Liver (tissue), 9 donors: ENCODE data around the gene ATXN7L1. TPM values are rescaled to one million over a fixed set of nuclear protein-coding genes. Genes with fewer than 3 reads are reported as not detected.

Experiments
- DNase-seq: peaks from one replicate; pipeline ENCODE4 v3.0.0-alpha.2; 2017; ENCODE audit warnings: low spot score
- H3K27ac ChIP-seq, 2 donors: one replicate each; pipeline ENCODE4 v1.7.0; 2013; ENCODE audit warnings: inconsistent platforms in 2 of 2, low read length in 2 of 2, control low read depth in 1 of 2, low read depth in 1 of 2, mild to moderate bottlenecking in 1 of 2
- H3K27me3 ChIP-seq, 4 donors: one replicate each; pipeline versions ENCODE4 v1.6.1 to v1.7.0; 2013; ENCODE audit warnings: low read length in 3 of 4, inconsistent platforms in 1 of 4, mild to moderate bottlenecking in 1 of 4, moderate library complexity in 1 of 4; ENCODE audit not compliant: control insufficient read depth in 4 of 4, insufficient read depth in 4 of 4
- H3K36me3 ChIP-seq, 4 donors: one replicate each; pipeline versions ENCODE4 v1.6.1 to v1.7.0; 2013; ENCODE audit warnings: low read length in 3 of 4, mild to moderate bottlenecking in 3 of 4, low read depth in 1 of 4, moderate library complexity in 1 of 4; ENCODE audit not compliant: control insufficient read depth in 4 of 4, insufficient read depth in 3 of 4
- H3K4me1 ChIP-seq, 4 donors: one replicate each; pipeline versions ENCODE4 v1.6.1 to v1.7.0; 2013; ENCODE audit warnings: low read length in 3 of 4, mild to moderate bottlenecking in 3 of 4, moderate library complexity in 1 of 4; ENCODE audit not compliant: control insufficient read depth in 4 of 4, insufficient read depth in 4 of 4
- H3K4me3 ChIP-seq, 3 donors: one replicate each; pipeline versions ENCODE4 v1.6.1 to v1.7.0; 2013; ENCODE audit warnings: low read length in 3 of 3, control low read depth in 1 of 3, low read depth in 1 of 3, mild to moderate bottlenecking in 1 of 3
- H3K9ac ChIP-seq, 2 donors: one replicate each; pipeline ENCODE4 v1.7.0; 2013; ENCODE audit warnings: low read length in 2 of 2, mild to moderate bottlenecking in 2 of 2, moderate library complexity in 2 of 2, control low read depth in 1 of 2, low read depth in 1 of 2
- H3K9me3 ChIP-seq, 4 donors: one replicate each; pipeline versions ENCODE4 v1.6.1 to v1.7.0; 2013; ENCODE audit warnings: low read length in 3 of 4; ENCODE audit not compliant: control insufficient read depth in 4 of 4
- ATF3 ChIP-seq: IDR thresholded peaks from 2 replicates; pipeline ENCODE4 v1.6.1; 2016; ENCODE audit warnings: antibody characterized with exemption
- CTCF ChIP-seq: fragments of 150-350 bp; IDR thresholded peaks from 2 replicates; pipeline ENCODE4 v1.5.1; 2017; ENCODE audit warnings: improper control_type of control experiment, low read depth, low read length; ENCODE audit not compliant: missing input control
- EGR1 ChIP-seq, 2 donors: IDR thresholded peaks; 2 replicates each; pipeline ENCODE4 v1.6.1; 2016 to 2018; ENCODE audit warnings: antibody characterized with exemption in 2 of 2, low read depth in 2 of 2
- FOXA1 ChIP-seq: IDR thresholded peaks from 2 replicates; pipeline ENCODE4 v1.6.1; 2016; ENCODE audit warnings: antibody characterized with exemption
- FOXA2 ChIP-seq: IDR thresholded peaks from 2 replicates; pipeline ENCODE4 v1.6.1; 2016; ENCODE audit warnings: antibody characterized with exemption
- GABPA ChIP-seq, 2 donors: IDR thresholded peaks in 1 of 2; conservative IDR thresholded peaks in 1 of 2; 2 replicates each; pipeline ENCODE4 v1.6.1; 2016; ENCODE audit warnings: antibody characterized with exemption in 2 of 2, mild to moderate bottlenecking in 1 of 2, moderate library complexity in 1 of 2
- HNF4A ChIP-seq, 2 donors: conservative IDR thresholded peaks; 2 replicates each; pipeline ENCODE4 v1.6.1; 2016; ENCODE audit warnings: antibody characterized with exemption in 2 of 2, mild to moderate bottlenecking in 2 of 2
- HNF4G ChIP-seq: IDR thresholded peaks from 2 replicates; pipeline ENCODE4 v1.6.1; 2016; ENCODE audit warnings: antibody characterized with exemption
- JUND ChIP-seq, 2 donors: IDR thresholded peaks; 2 replicates each; pipeline ENCODE4 v1.6.1; 2016; ENCODE audit warnings: antibody characterized with exemption in 2 of 2
- MAX ChIP-seq: IDR thresholded peaks from 2 replicates; pipeline ENCODE4 v1.6.1; 2016; ENCODE audit warnings: antibody characterized with exemption
- NR2F2 ChIP-seq: IDR thresholded peaks from 2 replicates; pipeline ENCODE4 v1.6.1; 2016; ENCODE audit warnings: antibody characterized with exemption
- RAD21 ChIP-seq, 2 donors: IDR thresholded peaks; 2 replicates each; pipeline ENCODE4 v1.6.1; 2016; ENCODE audit warnings: antibody characterized with exemption in 2 of 2, mild to moderate bottlenecking in 2 of 2
- REST ChIP-seq: IDR thresholded peaks from 2 replicates; pipeline ENCODE4 v1.6.1; 2016; ENCODE audit warnings: antibody characterized with exemption, mild to moderate bottlenecking
- RXRA ChIP-seq, 2 donors: IDR thresholded peaks; 2 replicates each; pipeline ENCODE4 v1.6.1; 2017 to 2018; ENCODE audit warnings: antibody characterized with exemption in 2 of 2, mild to moderate bottlenecking in 1 of 2
- SP1 ChIP-seq: IDR thresholded peaks from 2 replicates; pipeline ENCODE4 v1.6.1; 2018; ENCODE audit warnings: antibody characterized with exemption, mild to moderate bottlenecking
- TAF1 ChIP-seq: conservative IDR thresholded peaks from 2 replicates; pipeline ENCODE4 v1.6.1; 2016; ENCODE audit warnings: antibody characterized with exemption, mild to moderate bottlenecking
- YY1 ChIP-seq: IDR thresholded peaks from 2 replicates; pipeline ENCODE4 v1.6.1; 2016; ENCODE audit warnings: antibody characterized with exemption, mild to moderate bottlenecking
- ZBTB33 ChIP-seq: IDR thresholded peaks from 2 replicates; pipeline ENCODE4 v1.6.1; 2016; ENCODE audit warnings: antibody characterized with exemption
- WGBS: extraction: QIAGEN DNeasy Blood & Tissue Kit; methylation state at CpG from one replicate; pipeline ENCODE4 v1.1.7; 2013; 5-methylcytosine and 5-hydroxymethylcytosine counted together
- polyA plus RNA-seq, 2 donors: library from polyadenylated mRNA; stranded (reverse) in 1 of 2; unstranded in 1 of 2; fragments of 200-250 nt in 1 of 2; fragments of >200 nt in 1 of 2; fragmentation: Nextera tagmentation in 1 of 2; extraction: Ambion mirVana in 1 of 2; gene quantifications; one replicate each; pipeline versions ENCODE4 v1.2.1 to v1.2.3, GENCODE V29; 2013 to 2015
- total RNA-seq, 2 donors: library from RNA; depleted of rRNA; stranded (reverse); fragments of >200 nt; gene quantifications; one replicate each; pipeline ENCODE4 v1.2.3, GENCODE V29; 2014
- donor health status: healthy.
- donor health status: healthy.
- donor health status: healthy.
- donor health status: healthy.
- donor health status: healthy.

Gene ATXN7L1
- total and polyA plus RNA-seq, 4 donors: 2.1 to 7.4 (median 5.3) TPM

- peaks cover 0 to 3% (median 0%) of the 10 kb centered on the region in 4 donors for H3K36me3 ChIP-seq
- peaks cover 0 to 2% (median 0%) of the 10 kb centered on the region in 4 donors for H3K9me3 ChIP-seq
- no peak overlapping the region for H3K4me3 ChIP-seq
- no peak for DNase-seq
- H3K27ac ChIP-seq: no peak overlapping the region
- WGBS: 94% methylated on average over 5 of the region's 5 CpGs
- H3K27me3 ChIP-seq: no peaks in the 10 kb centered on the region
- peaks cover 2 to 13% (median 10%) of the 10 kb centered on the region in 4 donors for H3K4me1 ChIP-seq
- no peak overlapping the region for H3K9ac ChIP-seq
- TF ChIP-seq RXRA (IDR thresholded peaks at IDR 0.05) (no peak), CTCF (no peak), JUND (IDR thresholded peaks at IDR 0.05) (no peak), TAF1 (no peak), ZBTB33 (no peak)
These were observed 33.8 kb upstream of the ATXN7L1 start for GRCh38 chr7:105910172-105910571.

GRCh38 chr7:105909742-105910141, 33.3 kb upstream of the ATXN7L1 start:
- DNase-seq: no peak
- H3K9me3 ChIP-seq: peaks cover 0 to 2% (median 0%) of the 10 kb centered on the region in 4 donors
- no peak overlapping the region for H3K27ac ChIP-seq
- H3K9ac ChIP-seq: no peak overlapping the region
- TF ChIP-seq CTCF (no peak), MAX (no peak), ZBTB33 (no peak), GABPA (IDR thresholded peaks at IDR 0.05 in 1 of 2, conservative IDR thresholded peaks at IDR 0.05 in 1 of 2) (no peak), YY1 (no peak), FOXA2 (no peak), RAD21 (IDR thresholded peaks at IDR 0.05) (no peak), HNF4A (conservative IDR thresholded peaks at IDR 0.05) (no peak), TAF1 (no peak), JUND (IDR thresholded peaks at IDR 0.05) (no peak), FOXA1 (no peak), REST (no peak), NR2F2 (no peak), ATF3 (no peak), SP1 (no peak), EGR1 (IDR thresholded peaks at IDR 0.05; ENCODE audit: low read depth in 2 of 2) (no peak), RXRA (IDR thresholded peaks at IDR 0.05) (no peak), HNF4G (no peak)
- WGBS: 96% methylated on average over 7 of the region's 7 CpGs
- H3K4me1 ChIP-seq: peaks cover 2 to 13% (median 10%) of the 10 kb centered on the region in 4 donors
- H3K36me3 ChIP-seq: peaks cover 0 to 3% (median 0%) of the 10 kb centered on the region in 4 donors
- no peaks in the 10 kb centered on the region for H3K27me3 ChIP-seq
- no peak overlapping the region for H3K4me3 ChIP-seq
